ENCODE measurements around the gene NRCAM.

- TF ChIP-seq CTCF (IDR thresholded peaks at IDR 0.05) (no peak), POLR2A (IDR thresholded peaks at IDR 0.05) (no peak)
Measured at GRCh38 chr7:108142180-108142579, 314.1 kb downstream of the NRCAM start.

Measured in lower leg skin (tissue), 3 donors.